IMR-90 (cell line): ENCODE data around the gene DDX54. TPM values are rescaled to one million over a fixed set of nuclear protein-coding genes. Genes with fewer than 3 reads are reported as not detected.

Experiments
- ATAC-seq: fragments of 200-7000 bp; cut with Tn5 transposase; 2 replicates; pipeline ENCODE4 v1.9.1; 2020; ENCODE audit warnings: low read depth, mild to moderate bottlenecking, moderate library complexity
- BruUV-seq: library from RNA; stranded (reverse); fragments of 400-500 nt; replicated peaks from 2 replicates; lab custom pipeline; 2021; lab: Mats Ljungman, UMichigan
- CTCF ChIA-PET: fragments of 300-600 bp; formaldehyde crosslinking; extraction: SDS; loops from one replicate; lab custom pipeline; 2021; ENCODE audit warnings: antibody characterized with exemption; lab: Yijun Ruan, JAX
- POLR2A ChIA-PET: fragments of 300-600 bp; sonication (Branson Sonifier 250); formaldehyde crosslinking; loops from one replicate; lab custom pipeline; 2022; ENCODE audit warnings: antibody characterized with exemption; ENCODE audit not compliant: unreplicated experiment; lab: Charles Lee
- DNase-seq: peaks from one replicate; pipeline ENCODE4 v3.0.0; 2013
- H2AFZ ChIP-seq: replicated peaks from 2 replicates; pipeline ENCODE3; 2013; ENCODE audit warnings: low read length, mild to moderate bottlenecking; ENCODE audit not compliant: poor library complexity
- H2AK5ac ChIP-seq: 2 replicates; pipeline ENCODE4 v1.6.1; 2013; ENCODE audit warnings: low read depth, low read length, inconsistent platforms
- H2AK9ac ChIP-seq: replicated peaks from 2 replicates; pipeline ENCODE3; 2013; ENCODE audit warnings: mild to moderate bottlenecking, low read depth, low read length, moderate library complexity; ENCODE audit not compliant: poor library complexity
- H2BK120ac ChIP-seq: 2 replicates; pipeline ENCODE4 v1.6.1; 2013; ENCODE audit warnings: low read depth, low read length, inconsistent platforms
- H2BK15ac ChIP-seq: 3 replicates; pipeline ENCODE4 v1.6.1; 2013; ENCODE audit warnings: low read depth, low read length, inconsistent platforms
- H2BK20ac ChIP-seq: 2 replicates; pipeline ENCODE4 v1.6.1; 2013; ENCODE audit warnings: low read depth, mild to moderate bottlenecking, inconsistent platforms, low read length, moderate library complexity
- H2BK5ac ChIP-seq: 2 replicates; pipeline ENCODE4 v1.6.1; 2013; ENCODE audit warnings: mild to moderate bottlenecking, low read depth, low read length, inconsistent platforms; ENCODE audit not compliant: poor library complexity, severe bottlenecking
- H3K14ac ChIP-seq: replicated peaks from 2 replicates; pipeline ENCODE4 v1.6.1; 2013; ENCODE audit warnings: low read depth, low read length, inconsistent platforms
- H3K18ac ChIP-seq: 2 replicates; pipeline ENCODE4 v1.6.1; 2013; ENCODE audit warnings: low read depth, low read length, control low read depth
- H3K23ac ChIP-seq: 2 replicates; pipeline ENCODE4 v1.6.1; 2013; ENCODE audit warnings: low read depth, low read length, inconsistent platforms
- H3K27ac ChIP-seq: 2 replicates; pipeline ENCODE4 v1.5.1; 2013; ENCODE audit warnings: mild to moderate bottlenecking, control low read depth, low read length; ENCODE audit not compliant: insufficient read depth
- H3K27me3 ChIP-seq: 2 replicates; pipeline ENCODE4 v1.6.1; 2013; ENCODE audit warnings: low read length; ENCODE audit not compliant: control insufficient read depth, insufficient read depth
- H3K36me3 ChIP-seq: 2 replicates; pipeline ENCODE4 v1.6.1; 2013; ENCODE audit warnings: low read length, mixed read lengths; ENCODE audit not compliant: control insufficient read depth, insufficient read depth
- H3K4ac ChIP-seq: 2 replicates; pipeline ENCODE4 v1.6.1; 2013; ENCODE audit warnings: low read depth, low read length, inconsistent platforms
- H3K4me1 ChIP-seq: 2 replicates; pipeline ENCODE4 v1.6.1; 2013; ENCODE audit warnings: low read length, mixed read lengths; ENCODE audit not compliant: control insufficient read depth, insufficient read depth
- H3K4me2 ChIP-seq: 2 replicates; pipeline ENCODE4 v1.6.1; 2013; ENCODE audit warnings: low read depth, mild to moderate bottlenecking, control low read depth, low read length, moderate library complexity
- H3K4me3 ChIP-seq: 2 replicates; pipeline ENCODE4 v1.5.1; 2013; ENCODE audit warnings: low read depth, mild to moderate bottlenecking, control low read depth, low read length, moderate library complexity; ENCODE audit not compliant: insufficient read depth
- H3K56ac ChIP-seq: 2 replicates; pipeline ENCODE4 v1.6.1; 2013; ENCODE audit warnings: low read length, inconsistent platforms; ENCODE audit not compliant: insufficient read depth; ENCODE audit errors: extremely low read depth
- H3K79me1 ChIP-seq, 2 experiments: 2 replicates each; pipeline ENCODE4 v1.6.1; 2013; ENCODE audit warnings: low read length in 2 of 2, inconsistent platforms in 1 of 2, low read depth in 1 of 2
- H3K9ac ChIP-seq: 2 replicates; pipeline ENCODE4 v1.6.1; 2013; ENCODE audit warnings: low read depth, low read length, control low read depth
- H3K9me1 ChIP-seq: 2 replicates; pipeline ENCODE4 v1.6.1; 2013; ENCODE audit warnings: low read length, inconsistent platforms; ENCODE audit not compliant: insufficient read depth
- H3K9me3 ChIP-seq: 2 replicates; pipeline ENCODE4 v1.6.1; 2013; ENCODE audit warnings: low read length; ENCODE audit not compliant: control insufficient read depth, insufficient read depth
- H4K20me1 ChIP-seq: 2 replicates; pipeline ENCODE4 v1.6.1; 2013; ENCODE audit warnings: low read length, inconsistent platforms; ENCODE audit not compliant: insufficient read depth
- H4K5ac ChIP-seq: 2 replicates; pipeline ENCODE4 v1.6.1; 2013; ENCODE audit warnings: mild to moderate bottlenecking, low read depth, low read length, control low read depth
- H4K8ac ChIP-seq, 2 experiments: 2 replicates each; pipeline ENCODE4 v1.6.1; 2013; ENCODE audit warnings: low read depth in 2 of 2, low read length in 2 of 2, control low read depth in 1 of 2, inconsistent platforms in 1 of 2
- H4K91ac ChIP-seq: 2 replicates; pipeline ENCODE4 v1.6.1; 2013; ENCODE audit warnings: low read depth, low read length, inconsistent platforms; ENCODE audit not compliant: insufficient read depth
- MAFK ChIP-seq: IDR thresholded peaks from 2 replicates; pipeline ENCODE4 v1.6.1; 2012; ENCODE audit warnings: low read depth, low read length, improper control_type of control experiment
- WGBS, 2 experiments: methylation state at CpG; one replicate each; pipeline versions ENCODE4 v1.1.5 to v1.1.7; 2013; ENCODE audit warnings: missing lambda C conversion rate in 2 of 2; ENCODE audit not compliant: insufficient read length in 1 of 2; ENCODE audit errors: extremely low coverage in 2 of 2; 5-methylcytosine and 5-hydroxymethylcytosine counted together
- dilution Hi-C: fragments of 300-500 bp; cut with HindIII; formaldehyde crosslinking; loops from one replicate; pipeline ENCODE4 v1.14.3; 2018; ENCODE audit warnings: low sequenced_read_pairs; ENCODE audit not compliant: unreplicated experiment
- in situ Hi-C: fragments of 300-500 bp; cut with MboI; formaldehyde crosslinking; loops from 3 replicates; pipeline ENCODE4 v1.14.3; 2019; ENCODE audit warnings: low sequenced_read_pairs, inconsistent platforms, mixed read lengths
- intact Hi-C: fragments of 100-400 bp; cut with micrococcal nuclease; formaldehyde crosslinking; loops from 2 replicates; pipeline ENCODE4 v1.10.0; 2022
- polyA plus RNA-seq, 3 experiments: library from polyadenylated mRNA; depleted of rRNA; stranded (reverse); fragments of >200 nt; gene quantifications; 2 replicates each; pipeline ENCODE4 v1.2.3, GENCODE V29; 2012; ENCODE audit warnings: low replicate concordance in 1 of 3
- total RNA-seq: library from RNA; depleted of rRNA; stranded (reverse); fragments of >200 nt; gene quantifications from 2 replicates; pipeline ENCODE4 v1.2.3, GENCODE V29; 2012
- TF ChIP-seq, protein P1 (sequence below): fragments of 150-350 bp; IDR thresholded peaks from 2 replicates; pipeline ENCODE4 v1.6.1; 2017; ENCODE audit warnings: mild to moderate bottlenecking, antibody characterized with exemption, low read length, low read depth

DDX54 gene
- total and polyA plus RNA-seq, 2 of the 4 experiments (the other 2 are of a cell fraction): 23.8 to 47.5 TPM

DNA sequence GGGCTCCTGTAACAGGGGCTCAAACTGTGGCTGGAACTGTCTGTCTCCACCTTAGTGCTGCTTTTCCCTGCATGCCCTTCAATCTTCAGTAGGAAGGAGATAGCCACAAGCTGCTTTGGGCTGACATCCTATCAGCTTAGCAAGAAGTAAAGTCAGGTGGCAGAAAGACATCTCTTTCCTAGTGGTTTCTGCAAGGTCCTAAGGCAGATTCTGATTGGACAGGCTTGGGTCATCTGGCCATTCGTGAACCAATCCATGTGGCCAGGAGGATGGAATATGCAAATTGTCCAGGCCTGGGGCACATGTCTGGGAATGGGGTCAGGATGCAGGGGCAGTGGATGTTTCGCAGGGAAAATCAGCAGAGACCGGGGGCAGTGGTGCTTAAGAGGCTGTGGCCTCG, 5.5 kb upstream of the DDX54 start:
- WGBS, 2 experiments: 60% methylated on average over 1 of the region's 4 CpGs; no CpG with 5 or more reads in 1 of the 2 experiments
- no peak overlapping the region for H2AFZ ChIP-seq
- no peak overlapping the region for H2BK120ac ChIP-seq
- H3K9me1 ChIP-seq: peaks cover 5% of the 10 kb centered on the region; the same call in 1 of the 2 replicates
- intact Hi-C loops: loop anchor here (10.0 kb wide), 1 partner anchor 164 kb away; the partner anchor contains the start of gene PLBD2
- H4K5ac ChIP-seq: no peak overlapping the region
- TF ChIP-seq, protein P1, sequence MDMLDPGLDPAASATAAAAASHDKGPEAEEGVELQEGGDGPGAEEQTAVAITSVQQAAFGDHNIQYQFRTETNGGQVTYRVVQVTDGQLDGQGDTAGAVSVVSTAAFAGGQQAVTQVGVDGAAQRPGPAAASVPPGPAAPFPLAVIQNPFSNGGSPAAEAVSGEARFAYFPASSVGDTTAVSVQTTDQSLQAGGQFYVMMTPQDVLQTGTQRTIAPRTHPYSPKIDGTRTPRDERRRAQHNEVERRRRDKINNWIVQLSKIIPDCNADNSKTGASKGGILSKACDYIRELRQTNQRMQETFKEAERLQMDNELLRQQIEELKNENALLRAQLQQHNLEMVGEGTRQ: peak; percentile 83
- TF ChIP-seq MAFK: no peak
- H3K14ac ChIP-seq: no peak overlapping the region
- H3K79me1 ChIP-seq: peaks cover 23 to 35% of the 10 kb centered on the region in 2 experiments
- ChIA-PET CTCF (no interaction called here), POLR2A (no interaction called here)
- no peaks in the 10 kb centered on the region for H3K27me3 ChIP-seq
- H3K4me1 ChIP-seq: peaks cover 13% of the 10 kb centered on the region
- no peak overlapping the region for H2BK5ac ChIP-seq
- in situ Hi-C loops: loop anchor here (25.0 kb wide), 1 partner anchor 1222 kb away; the partner anchor contains the start of gene TBX5
- H3K9ac ChIP-seq: no peak overlapping the region
- DNase-seq (peak; percentile 45), ATAC-seq (no peak)
- H3K4me3 ChIP-seq: no peak overlapping the region
- H2AK5ac ChIP-seq: no peak overlapping the region
- no peak overlapping the region for H4K91ac ChIP-seq
- H3K23ac ChIP-seq: no peak overlapping the region
- H4K8ac ChIP-seq: no peak overlapping the region
- no peaks in the 10 kb centered on the region for H3K9me3 ChIP-seq
- H3K18ac ChIP-seq: no peak overlapping the region
- H2AK9ac ChIP-seq: no peak overlapping the region
- H3K27ac ChIP-seq: no peak overlapping the region
- H2BK15ac ChIP-seq: no peak overlapping the region
- no peaks in the 10 kb centered on the region for H4K20me1 ChIP-seq
- no peak overlapping the region for H3K4me2 ChIP-seq
- no peak overlapping the region for H3K4ac ChIP-seq
- no TSS peak for BruUV-seq
- no peak overlapping the region for H2BK20ac ChIP-seq
- no peak overlapping the region for H3K56ac ChIP-seq
- peaks cover 13% of the 10 kb centered on the region for H3K36me3 ChIP-seq
- dilution Hi-C loops: no loop called here
